EL (cell line): Measurements from ENCODE around the gene LFNG.
A peak's percentile ranks its signal among the peaks of the same experiment; 100 is the strongest.

ENCODE experiments used
- DNase-seq: peaks from one replicate; pipeline ENCODE4 v3.0.0-alpha.2; 2016

The LFNG gene

GRCh38 chr7:2484868-2485267 is 34.7 kb upstream of the LFNG start:
- no peak for DNase-seq

GRCh38 chr7:2487586-2488271 is 31.8 kb upstream of the LFNG start:
- DNase-seq = no peak

- peak; percentile 30 for DNase-seq
Measured at GRCh38 chr7:2488272-2488645, 31.3 kb upstream of the LFNG start.

- no peak for DNase-seq
Measured at GRCh38 chr7:2488681-2489080, 30.9 kb upstream of the LFNG start.

GRCh38 chr7:2490181-2490651 is 29.4 kb upstream of the LFNG start:
- DNase-seq = no peak

- DNase-seq = no peak
Measured at GRCh38 chr7:2492038-2492437, 27.5 kb upstream of the LFNG start.

- DNase-seq = peak; percentile 62
Measured at GRCh38 chr7:2493205-2494164, 26.1 kb upstream of the LFNG start.

GRCh38 chr7:2494191-2495130 is 25.1 kb upstream of the LFNG start:
- no peak for DNase-seq

GRCh38 chr7:2495418-2496299 is 23.9 kb upstream of the LFNG start:
- no peak for DNase-seq

GRCh38 chr7:2496375-2496774 is 23.2 kb upstream of the LFNG start:
- DNase-seq = no peak

GRCh38 chr7:2497065-2497464 is 22.5 kb upstream of the LFNG start:
- no peak for DNase-seq

- no peak for DNase-seq
Measured at GRCh38 chr7:2497500-2498336, 21.9 kb upstream of the LFNG start.

GRCh38 chr7:2498708-2499107 is 20.9 kb upstream of the LFNG start:
- DNase-seq = no peak

- DNase-seq = no peak
Measured at GRCh38 chr7:2499181-2499580, 20.4 kb upstream of the LFNG start.

- DNase-seq = no peak
Measured at GRCh38 chr7:2499719-2500430, 19.7 kb upstream of the LFNG start.

- DNase-seq = no peak
Measured at GRCh38 chr7:2500701-2501100, 18.9 kb upstream of the LFNG start.

- no peak for DNase-seq
Measured at GRCh38 chr7:2501947-2502646, 17.5 kb upstream of the LFNG start.

- no peak for DNase-seq
Measured at GRCh38 chr7:2502647-2502966, 17.0 kb upstream of the LFNG start.

GRCh38 chr7:2503056-2503941 is 16.3 kb upstream of the LFNG start:
- no peak for DNase-seq
